ENCODE data around the gene HOXB4. TPM values are rescaled to one million over a fixed set of nuclear protein-coding genes. Genes with fewer than 3 reads are reported as not detected.

Gene HOXB4
- total and polyA plus RNA-seq, 9 donors, result 0.13 to 3.4 (median 0.87) TPM

DNA sequence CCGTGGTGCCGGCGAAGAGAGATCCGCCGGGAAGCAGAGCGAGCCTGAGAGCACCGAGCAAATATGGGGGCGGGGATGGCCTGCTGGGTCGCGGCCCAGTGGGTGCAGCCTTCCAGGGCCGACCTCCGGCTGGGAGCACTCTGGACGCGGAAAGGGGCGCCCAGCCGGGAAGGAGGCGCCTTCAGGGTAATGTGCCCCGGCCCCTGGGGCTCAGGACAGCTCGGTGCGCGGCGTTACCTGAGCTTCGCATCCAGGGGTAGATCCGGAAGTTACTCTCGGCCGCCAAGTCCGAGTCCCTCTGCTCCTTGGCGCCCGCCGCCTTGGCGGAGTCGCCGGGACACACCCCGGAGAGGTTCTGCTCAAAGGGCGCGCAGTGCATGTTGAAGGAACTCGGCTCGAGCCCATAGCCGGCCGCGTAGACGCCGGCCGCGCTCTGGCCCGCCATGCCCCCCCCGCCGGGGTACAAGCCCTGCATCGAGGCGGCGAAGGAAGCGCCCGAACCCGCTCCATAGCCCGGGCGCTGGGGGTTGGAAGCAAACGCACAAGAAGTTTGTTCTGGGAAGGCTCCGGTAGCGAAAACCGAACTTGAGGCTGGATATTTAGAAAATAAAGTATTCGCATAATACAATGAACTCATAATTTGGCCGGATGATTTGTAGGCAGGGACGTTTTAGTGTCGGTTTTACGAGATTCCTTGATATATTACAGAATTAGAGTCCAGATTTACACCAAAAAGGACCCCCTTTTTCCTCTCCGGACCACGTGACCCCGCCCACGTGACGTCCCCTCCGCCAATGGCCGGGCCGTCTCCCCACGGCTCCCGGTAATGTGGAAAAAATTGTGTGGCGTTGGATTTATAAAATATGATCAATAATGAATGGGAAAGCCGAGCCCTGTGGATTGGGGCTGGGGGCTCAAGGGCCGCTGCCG is 32.4 kb upstream of the HOXB4 start, which contains the start of gene HOXB7:
Gene HOXB7 (minus strand): TSS at position 736 of the 930 bp plus-strand sequence. CDS start 99 bp downstream, at position 637.
- no peak within 1 kb of the TSS for H3K27ac ChIP-seq
- peak in 3 of 5 donors; percentile 37 to 61 (median 44) for DNase-seq
- H3K9me3 ChIP-seq, result peaks cover 0 to 6% of the 10 kb centered on the region in 2 donors
- 0 to 2% (median 1%) methylated on average over 75 to 79 of the region's 79 CpGs for WGBS, 3 donors
- TF ChIP-seq, protein P1, sequence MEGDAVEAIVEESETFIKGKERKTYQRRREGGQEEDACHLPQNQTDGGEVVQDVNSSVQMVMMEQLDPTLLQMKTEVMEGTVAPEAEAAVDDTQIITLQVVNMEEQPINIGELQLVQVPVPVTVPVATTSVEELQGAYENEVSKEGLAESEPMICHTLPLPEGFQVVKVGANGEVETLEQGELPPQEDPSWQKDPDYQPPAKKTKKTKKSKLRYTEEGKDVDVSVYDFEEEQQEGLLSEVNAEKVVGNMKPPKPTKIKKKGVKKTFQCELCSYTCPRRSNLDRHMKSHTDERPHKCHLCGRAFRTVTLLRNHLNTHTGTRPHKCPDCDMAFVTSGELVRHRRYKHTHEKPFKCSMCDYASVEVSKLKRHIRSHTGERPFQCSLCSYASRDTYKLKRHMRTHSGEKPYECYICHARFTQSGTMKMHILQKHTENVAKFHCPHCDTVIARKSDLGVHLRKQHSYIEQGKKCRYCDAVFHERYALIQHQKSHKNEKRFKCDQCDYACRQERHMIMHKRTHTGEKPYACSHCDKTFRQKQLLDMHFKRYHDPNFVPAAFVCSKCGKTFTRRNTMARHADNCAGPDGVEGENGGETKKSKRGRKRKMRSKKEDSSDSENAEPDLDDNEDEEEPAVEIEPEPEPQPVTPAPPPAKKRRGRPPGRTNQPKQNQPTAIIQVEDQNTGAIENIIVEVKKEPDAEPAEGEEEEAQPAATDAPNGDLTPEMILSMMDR (IDR thresholded peaks at IDR 0.05), result no peak
- TF ChIP-seq EP300 (IDR thresholded peaks at IDR 0.05) (no peak), POLR2A (IDR thresholded peaks at IDR 0.05) (no peak)
- no peaks in the 10 kb centered on the region for H3K36me3 ChIP-seq
- H3K27me3 ChIP-seq, result peaks cover 5% of the 10 kb centered on the region
- H3K4me3 ChIP-seq, result peak within 1 kb of the TSS; percentile 39
- intact Hi-C loops (cut with DNase I), result loop anchor here in 2 of 4 donors (10.0 kb wide), 1 partner anchor 586 kb away; no protein-coding TSS in a partner anchor
- peaks cover 2% of the 10 kb centered on the region for H3K4me1 ChIP-seq (ENCODE audit: insufficient read depth)

DNA sequence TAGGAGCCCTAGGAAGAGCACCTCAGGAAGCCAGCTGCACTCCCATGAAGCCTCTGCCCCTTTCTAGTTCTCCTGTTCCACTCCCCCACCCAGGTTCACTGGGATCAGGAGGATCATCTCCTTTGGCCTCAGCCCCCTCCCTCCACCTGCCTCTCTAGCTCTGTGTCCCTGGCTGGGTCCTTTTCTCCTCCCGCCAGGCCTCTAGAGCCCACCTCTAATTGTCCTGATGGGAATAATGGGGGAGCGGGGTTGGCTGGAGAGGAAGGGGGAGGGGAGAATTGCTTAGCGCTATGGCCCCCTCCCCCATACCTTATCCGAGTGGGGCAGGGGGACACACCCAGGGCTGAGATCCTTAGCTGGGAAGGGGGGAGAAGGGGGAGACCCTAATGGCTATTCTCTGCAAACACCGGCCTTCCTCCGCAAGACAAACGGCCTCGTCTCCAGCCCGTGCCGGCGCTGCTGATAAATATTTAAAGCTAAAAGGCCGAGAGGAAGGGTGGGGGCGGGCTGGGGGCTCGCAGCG is 31.7 kb upstream of the HOXB4 start:
- Histone ChIP-seq H3K27me3 (peaks cover 5% of the 10 kb centered on the region), H3K4me1 (ENCODE audit: insufficient read depth) (peaks cover 2% of the 10 kb centered on the region), H3K27ac (no peak overlapping the region), H3K9me3 (peaks cover 0 to 6% of the 10 kb centered on the region in 2 donors), H3K36me3 (no peaks in the 10 kb centered on the region), H3K4me3 (peak overlapping the region; percentile 39)
- WGBS, 3 donors, result 4 to 6% (median 5%) methylated on average over 15 of the region's 15 CpGs
- intact Hi-C loops (cut with DNase I), result loop anchor here in 2 of 4 donors (10.0 kb wide), 1 partner anchor 585 kb away; no protein-coding TSS in a partner anchor
- no peak for DNase-seq
- TF ChIP-seq EP300 (IDR thresholded peaks at IDR 0.05), result no peak
- no peak for TF ChIP-seq POLR2A (IDR thresholded peaks at IDR 0.05)
- TF ChIP-seq, protein P1 (IDR thresholded peaks at IDR 0.05), result no peak

DNA sequence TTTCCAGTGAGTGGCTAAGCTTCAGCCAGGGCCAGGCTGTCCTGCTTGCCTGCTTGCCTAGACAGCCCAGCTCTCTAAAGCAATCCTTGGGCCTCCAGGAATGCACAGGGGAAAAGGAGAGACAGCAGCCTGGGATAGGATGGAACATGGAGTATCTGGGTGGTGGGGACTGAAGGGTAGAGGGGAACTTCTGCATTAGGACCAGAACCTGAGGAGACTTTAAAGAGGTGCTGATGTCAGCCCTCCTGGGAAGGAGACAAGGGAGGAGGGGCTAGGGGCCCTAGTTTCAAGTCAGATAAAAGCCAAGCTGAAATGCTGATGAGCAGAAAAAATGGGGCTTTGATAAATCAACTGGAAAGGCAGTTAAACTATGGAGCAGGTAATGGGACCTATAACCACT is 30.9 kb upstream of the HOXB4 start:
- H3K27ac ChIP-seq, result no peak overlapping the region
- no peaks in the 10 kb centered on the region for H3K36me3 ChIP-seq
- TF ChIP-seq POLR2A (IDR thresholded peaks at IDR 0.05), result no peak
- TF ChIP-seq, protein P1 (IDR thresholded peaks at IDR 0.05), result no peak
- no peak for TF ChIP-seq EP300 (IDR thresholded peaks at IDR 0.05)
- no peak for DNase-seq
- intact Hi-C loops (cut with DNase I), result no loop called here
- H3K4me3 ChIP-seq, result no peak overlapping the region
- H3K4me1 ChIP-seq (ENCODE audit: insufficient read depth), result peaks cover 2% of the 10 kb centered on the region
- peaks cover 5% of the 10 kb centered on the region for H3K27me3 ChIP-seq
- peaks cover 0 to 6% of the 10 kb centered on the region in 2 donors for H3K9me3 ChIP-seq

GRCh38 chr17:48608494-48608834 is 30.3 kb upstream of the HOXB4 start:
- TF ChIP-seq, protein P1 (IDR thresholded peaks at IDR 0.05), result no peak
- TF ChIP-seq POLR2A (IDR thresholded peaks at IDR 0.05), result no peak
- TF ChIP-seq EP300 (IDR thresholded peaks at IDR 0.05), result no peak
- no peak for DNase-seq
- H3K27ac ChIP-seq, result no peak overlapping the region
- intact Hi-C loops (cut with DNase I), result no loop called here
- H3K9me3 ChIP-seq, result peaks cover 0 to 9% of the 10 kb centered on the region in 2 donors
- H3K36me3 ChIP-seq, result no peaks in the 10 kb centered on the region
- WGBS, 3 donors, result 93 to 100% (median 94%) methylated on average over 1 of the region's 1 CpG
- H3K4me3 ChIP-seq, result no peak overlapping the region
- H3K27me3 ChIP-seq, result peaks cover 5% of the 10 kb centered on the region
- H3K4me1 ChIP-seq (ENCODE audit: insufficient read depth), result peaks cover 2% of the 10 kb centered on the region
